GM12891 (cell line): ENCODE measurements around the gene S100A9.

Source experiments
- DNase-seq: peaks from one replicate; pipeline ENCODE4 v3.0.0; 2011; ENCODE audit warnings: low spot score; ENCODE audit not compliant: insufficient read length
- FAIRE-seq: peaks from 2 replicates; lab custom pipeline; 2011; peaks lifted over from hg19 to GRCh38; lab: Jason Lieb, UNC
- PAX5 ChIP-seq: IDR thresholded peaks from 2 replicates; pipeline ENCODE4 v1.6.1; 2011; ENCODE audit warnings: low read length, moderate library complexity, mild to moderate bottlenecking; ENCODE audit not compliant: insufficient read depth, severe bottlenecking
- POLR2A ChIP-seq: IDR thresholded peaks from 2 replicates; pipeline ENCODE4 v1.6.1; 2011; ENCODE audit warnings: low read depth, low read length, control low read depth
- POLR2AphosphoS5 ChIP-seq: IDR thresholded peaks from 2 replicates; pipeline ENCODE4 v1.6.1; 2011; ENCODE audit warnings: low read depth, low read length, control low read depth
- POU2F2 ChIP-seq: IDR thresholded peaks from 2 replicates; pipeline ENCODE4 v1.6.1; 2011; ENCODE audit warnings: low read depth, mild to moderate bottlenecking, control low read depth, low read length, moderate library complexity
- SPI1 ChIP-seq: IDR thresholded peaks from 2 replicates; pipeline ENCODE4 v1.6.1; 2011; ENCODE audit warnings: low read depth, low read length, control low read depth
- TAF1 ChIP-seq: IDR thresholded peaks from 2 replicates; pipeline ENCODE4 v1.6.1; 2011; ENCODE audit warnings: low read depth, low read length, control low read depth

The S100A9 gene

DNA sequence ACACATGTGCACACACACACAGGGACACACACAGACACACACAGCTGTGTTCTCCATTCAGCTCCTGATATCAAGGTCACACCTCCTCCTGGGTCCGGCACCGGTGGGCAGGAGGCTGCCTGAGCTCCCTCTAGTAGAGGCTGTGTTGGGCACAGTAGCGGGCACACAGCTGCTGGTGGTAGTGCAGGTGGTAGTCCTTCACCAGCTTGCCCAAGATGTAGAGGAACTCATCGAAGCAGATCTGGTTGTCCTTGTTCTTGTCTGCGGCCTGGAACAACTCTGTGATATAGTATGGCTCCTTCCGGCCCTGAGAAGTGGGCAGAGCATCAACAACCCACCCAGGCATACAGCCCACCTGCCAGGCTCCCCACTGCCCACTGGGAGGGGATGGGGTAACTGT, 38.8 kb downstream of the S100A9 start:
- TF ChIP-seq POU2F2 (no peak), POLR2AphosphoS5 (no peak), POLR2A (no peak), SPI1 (no peak), PAX5 (no peak), TAF1 (no peak)
- FAIRE-seq (no peak), DNase-seq (no peak)

DNA sequence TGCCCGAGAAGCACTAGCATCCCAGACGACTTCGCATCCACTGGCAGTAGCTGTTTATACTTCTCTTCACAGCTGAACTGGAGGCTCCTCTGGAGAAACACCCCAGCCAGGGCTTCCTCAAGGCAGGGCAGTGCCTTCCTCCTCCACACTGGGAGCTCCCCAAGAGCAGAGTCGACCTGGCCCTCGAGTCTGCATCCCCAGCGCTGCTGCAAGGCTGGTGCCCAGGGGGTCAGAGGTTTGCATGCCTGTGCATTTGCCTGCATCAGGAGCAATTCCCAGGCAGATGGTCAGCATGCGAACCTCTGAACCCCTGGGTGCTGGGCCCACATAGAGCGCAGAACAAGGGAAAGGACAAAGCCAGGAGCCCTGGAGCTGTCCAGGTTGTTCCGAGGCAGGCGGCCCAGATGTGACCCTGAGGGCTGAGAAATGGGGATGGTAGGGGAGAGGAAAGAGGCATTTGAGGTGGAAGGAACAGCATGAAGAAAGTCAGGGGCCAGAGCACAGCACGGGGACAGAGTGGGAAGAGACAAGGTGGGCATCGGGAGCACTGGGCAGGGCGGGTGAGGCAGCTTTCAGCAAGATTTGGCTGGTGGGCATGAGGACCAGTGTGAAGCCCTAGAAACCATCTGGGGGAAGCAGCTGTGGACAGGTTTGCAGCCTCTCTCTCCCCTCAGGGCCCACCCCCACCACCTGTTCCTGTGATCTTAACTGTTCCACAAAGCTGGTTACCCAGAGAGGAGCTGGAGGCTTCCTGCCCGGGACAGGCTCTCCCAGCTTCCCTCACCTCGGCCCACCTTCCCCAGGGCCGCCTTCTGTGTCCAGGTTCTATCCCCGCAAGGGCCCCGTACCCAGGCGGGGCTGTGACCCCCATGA, 39.6 kb downstream of the S100A9 start:
- FAIRE-seq = no peak
- no peak for DNase-seq
- no peak for TF ChIP-seq POLR2A
- no peak for TF ChIP-seq POU2F2
- TF ChIP-seq POLR2AphosphoS5 = no peak
- TF ChIP-seq SPI1 = no peak
- TF ChIP-seq PAX5 = no peak
- no peak for TF ChIP-seq TAF1

DNA sequence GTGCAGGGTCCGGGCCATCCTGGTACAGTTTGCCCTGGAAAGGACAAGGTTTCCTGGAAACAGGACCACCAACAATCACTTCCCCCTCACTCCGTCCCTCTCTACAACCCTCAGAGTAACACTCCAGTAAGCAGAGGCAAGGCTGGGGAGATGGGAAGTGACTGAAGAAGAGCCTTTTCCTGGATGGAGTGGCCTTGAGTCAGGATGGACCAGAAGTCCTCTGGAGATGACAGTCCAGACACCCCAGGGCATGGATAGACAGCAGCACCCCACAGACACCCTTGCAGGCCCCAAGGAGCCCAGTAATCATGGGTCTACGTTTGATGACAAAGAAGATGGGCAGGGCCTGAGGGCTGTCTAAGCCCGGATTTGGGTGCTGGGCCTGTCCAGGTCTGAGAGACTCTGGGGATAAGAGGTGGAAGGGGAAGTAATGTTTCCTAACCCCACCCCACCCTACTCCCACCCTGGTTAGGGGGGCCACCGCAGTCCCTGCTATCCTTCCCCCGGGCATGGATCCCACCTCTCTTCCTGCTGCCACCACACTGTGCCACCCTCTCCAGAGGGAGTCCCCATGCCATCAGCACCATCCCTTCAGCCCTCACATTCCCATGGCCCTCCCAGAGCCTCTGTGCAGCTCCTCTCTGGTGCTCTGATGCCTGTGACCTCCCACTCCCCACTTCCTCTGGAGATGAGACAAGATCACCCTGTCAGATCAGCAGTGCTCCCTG, 40.4 kb downstream of the S100A9 start:
- TF ChIP-seq SPI1 (no peak), POU2F2 (no peak), PAX5 (no peak), POLR2AphosphoS5 (no peak), POLR2A (no peak), TAF1 (no peak)
- FAIRE-seq (no peak), DNase-seq (no peak)

DNA sequence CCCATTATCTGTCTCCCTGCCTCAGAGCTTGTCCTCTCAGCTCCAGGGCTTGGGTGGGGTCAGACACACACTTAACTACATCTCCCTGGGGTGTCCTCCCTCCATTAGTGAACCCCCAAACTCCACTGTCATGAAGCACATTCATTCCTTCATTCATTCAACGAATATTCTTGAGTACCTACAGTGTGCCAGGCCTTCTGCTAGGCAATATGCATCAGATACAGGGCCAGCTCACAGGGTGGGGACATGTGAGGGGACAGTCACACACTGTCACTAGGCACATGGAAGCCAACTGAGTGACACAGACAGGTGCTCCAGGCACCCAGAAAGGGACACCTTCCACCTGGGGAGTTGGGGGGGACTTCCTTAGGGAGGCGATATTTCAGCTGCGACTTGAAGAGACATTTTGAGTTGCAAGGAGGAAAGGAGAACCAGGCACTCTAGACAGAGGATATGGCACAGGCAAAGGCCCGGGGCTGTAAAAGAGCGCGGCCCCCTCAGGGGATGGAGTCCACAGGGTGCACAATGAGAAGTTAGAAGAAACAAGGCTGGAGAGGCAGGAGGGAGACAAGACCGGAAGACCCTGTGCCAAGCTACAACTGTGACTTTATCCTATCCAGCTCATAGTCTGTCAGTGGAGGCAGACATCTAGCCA, 41.9 kb downstream of the S100A9 start:
- no peak for FAIRE-seq
- TF ChIP-seq TAF1 = no peak
- no peak for TF ChIP-seq POLR2A
- TF ChIP-seq PAX5 = no peak
- DNase-seq = no peak

DNA sequence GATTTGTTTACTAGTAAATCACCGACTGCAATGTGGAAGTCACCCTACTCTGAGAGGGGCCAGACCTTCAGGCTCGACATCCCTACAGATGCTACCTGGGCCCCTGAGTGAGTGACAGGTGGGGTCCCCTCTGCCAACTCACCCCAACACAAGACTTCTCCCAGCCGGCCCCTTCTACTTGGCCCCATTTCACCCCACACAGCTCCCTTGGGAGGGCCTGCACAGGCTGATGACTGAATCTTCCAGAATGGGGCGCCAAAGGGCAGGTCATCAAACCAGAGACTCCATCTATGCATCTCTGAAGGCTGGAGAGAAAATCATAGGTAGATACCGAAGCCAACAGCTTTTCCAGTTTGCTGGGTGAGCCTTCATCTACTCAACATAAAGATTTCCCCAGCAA, 42.6 kb downstream of the S100A9 start:
- no peak for DNase-seq
- no peak for TF ChIP-seq PAX5
- TF ChIP-seq TAF1 = no peak
- no peak for TF ChIP-seq POU2F2
- TF ChIP-seq POLR2A = no peak
- TF ChIP-seq POLR2AphosphoS5 = no peak
- no peak for FAIRE-seq

DNA sequence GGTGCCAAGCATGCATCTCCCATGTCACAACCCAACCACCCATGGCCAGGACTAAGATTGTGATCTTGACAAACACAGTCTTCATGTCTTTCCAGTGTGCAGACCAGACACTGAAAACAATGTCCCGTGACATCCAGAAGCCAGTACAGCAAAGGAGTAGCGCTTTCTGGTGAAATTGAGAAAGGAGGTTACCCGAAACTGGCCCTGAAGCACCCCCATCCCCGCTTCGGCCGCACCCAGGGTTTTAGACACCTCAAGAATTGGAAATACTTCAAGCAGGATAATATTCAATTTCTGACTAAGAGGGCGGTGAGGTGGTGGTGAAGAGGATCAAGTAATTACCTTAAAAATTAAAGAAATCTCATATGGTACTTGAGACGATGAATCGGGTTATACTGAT, 43.8 kb downstream of the S100A9 start:
- FAIRE-seq (no peak), DNase-seq (no peak)
- TF ChIP-seq POLR2A (no peak), TAF1 (no peak), PAX5 (no peak), POU2F2 (no peak), POLR2AphosphoS5 (no peak), SPI1 (no peak)

DNA sequence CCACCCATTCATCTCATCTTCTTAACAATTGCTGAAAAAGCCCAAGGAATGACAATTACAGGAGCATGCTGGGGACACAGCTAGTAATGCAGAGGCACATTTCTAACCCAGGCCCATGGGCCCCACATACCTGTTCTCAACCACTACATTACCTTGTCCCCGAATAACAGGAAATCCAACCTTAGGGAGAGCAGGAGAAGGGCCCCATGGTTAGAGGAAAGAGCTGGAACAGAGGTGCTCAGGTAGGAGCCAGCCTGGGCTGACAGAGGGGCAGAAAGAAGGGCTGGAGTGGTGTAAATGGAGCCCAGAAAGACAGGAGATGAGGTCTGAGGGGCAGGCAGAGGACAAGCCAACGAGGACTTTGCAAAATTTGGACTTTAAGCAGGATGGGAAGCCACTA, 44.6 kb downstream of the S100A9 start:
- FAIRE-seq (no peak), DNase-seq (no peak)
- TF ChIP-seq POU2F2 (no peak), SPI1 (no peak), TAF1 (no peak), PAX5 (no peak), POLR2AphosphoS5 (no peak)

DNA sequence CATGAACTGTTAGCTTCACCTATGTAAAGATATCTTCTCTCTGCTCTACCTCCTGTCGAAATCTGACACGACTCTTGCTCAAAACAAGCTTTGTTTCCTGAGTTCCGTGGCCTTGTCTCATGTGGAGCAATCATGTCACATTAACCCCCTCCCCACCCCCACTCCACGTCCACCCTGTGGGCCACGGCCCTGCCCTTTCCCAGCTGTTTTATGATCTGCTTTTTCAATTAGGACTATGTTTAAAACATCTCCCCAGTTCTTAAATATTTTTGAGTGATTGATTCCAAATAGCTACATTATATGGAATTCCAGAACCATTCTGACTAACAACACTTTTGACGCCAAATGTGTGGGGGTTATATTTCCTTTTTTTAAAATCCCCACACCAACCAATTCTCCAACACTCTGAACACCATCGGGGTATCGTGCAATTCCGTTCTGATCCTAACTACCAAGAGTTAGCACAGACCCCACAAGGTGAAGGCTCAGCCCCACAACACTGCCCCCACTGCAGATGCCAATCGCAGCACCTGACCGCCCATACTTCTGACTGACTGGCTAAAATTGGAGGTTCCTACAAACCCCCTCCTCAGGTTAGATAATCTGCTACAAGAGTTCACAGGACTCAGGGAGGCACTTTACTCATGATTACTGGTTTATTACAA, 45.9 kb downstream of the S100A9 start:
- FAIRE-seq = no peak
- no peak for DNase-seq
- no peak for TF ChIP-seq POLR2A
- TF ChIP-seq TAF1 = no peak
- TF ChIP-seq SPI1 = no peak
- TF ChIP-seq PAX5 = no peak
- TF ChIP-seq POU2F2 = no peak
- TF ChIP-seq POLR2AphosphoS5 = no peak

DNA sequence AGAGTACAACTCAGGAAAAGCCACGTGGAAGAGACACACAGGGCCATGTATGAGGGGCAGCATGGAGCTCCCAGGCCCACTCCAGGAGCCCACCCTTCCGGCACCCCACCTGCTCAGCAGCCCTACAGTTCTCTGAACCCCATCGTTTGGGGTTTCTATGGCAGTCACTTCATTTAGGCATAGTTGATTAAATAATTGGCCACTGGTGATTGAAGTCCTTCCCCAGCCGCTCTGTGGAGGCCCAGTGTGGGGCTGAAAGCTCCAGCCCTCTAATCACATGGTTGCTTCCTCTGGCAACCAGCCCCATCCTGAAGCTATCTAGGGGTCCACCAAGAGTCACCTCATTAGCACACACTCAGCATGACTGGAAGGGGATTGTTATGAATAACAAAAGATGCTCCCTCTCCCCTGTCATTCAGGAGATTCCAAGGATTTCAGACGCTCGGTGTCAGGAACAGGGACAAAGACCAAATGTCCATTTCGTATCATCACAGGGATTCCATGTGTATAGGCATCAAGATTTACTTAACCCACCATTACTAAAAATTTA, 46.5 kb downstream of the S100A9 start:
- no peak for FAIRE-seq
- no peak for TF ChIP-seq PAX5
- no peak for TF ChIP-seq TAF1
- TF ChIP-seq SPI1 = no peak
- no peak for TF ChIP-seq POLR2AphosphoS5
- no peak for TF ChIP-seq POU2F2
- TF ChIP-seq POLR2A = no peak

More for the DNA sequence above, 46.5 kb downstream of the S100A9 start:
- no peak for DNase-seq
